ENCODE data around the gene ASMTL. TPM values are rescaled to one million over a fixed set of nuclear protein-coding genes. Genes with fewer than 3 reads are reported as not detected.

ASMTL gene
- 13.5 TPM for polyA plus RNA-seq (2013, experiment 1 of 2)
- polyA plus RNA-seq (2013, experiment 2 of 2) = 14.9 TPM

GRCh38 chrX:1452516-1453394 is at the start of gene ASMTL:
Gene ASMTL (minus strand): TSS chrX:1452909. CDS start chrX:1452840, 69 bp downstream.
- Histone ChIP-seq H2BK5ac (ENCODE audit: low read length) (no peak within 1 kb of the TSS), H3K4me1 (ENCODE audit: control insufficient read depth, low read depth, low read length) (no peaks in the 10 kb centered on the region), H4K5ac (ENCODE audit: low read length) (no peak within 1 kb of the TSS), H3K36me3 (ENCODE audit: control insufficient read depth, insufficient read depth, low read length) (peaks cover 2% of the 10 kb centered on the region), H3K9ac (ENCODE audit: low read length) (peak within 1 kb of the TSS; percentile 92), H3K27ac (ENCODE audit: low read depth, low read length) (peak within 1 kb of the TSS; percentile 70), H3K79me2 (ENCODE audit: control insufficient read depth, insufficient read depth, low read length) (peaks cover 32% of the 10 kb centered on the region), H3K56ac (ENCODE audit: low read length) (peak within 1 kb of the TSS; percentile 99), H3K27me3 (ENCODE audit: insufficient read depth, low read length, poor library complexity) (no peaks in the 10 kb centered on the region), H2BK15ac (replicated peaks; ENCODE audit: low read depth) (no peak within 1 kb of the TSS), H3K4ac (ENCODE audit: low read depth, low read length) (no peak within 1 kb of the TSS), H4K8ac (ENCODE audit: low read depth, low read length) (no peak within 1 kb of the TSS), H3K18ac (ENCODE audit: low read length) (peak within 1 kb of the TSS; percentile 30), H2BK120ac (ENCODE audit: low read depth, low read length) (no peak within 1 kb of the TSS), H3K23ac (ENCODE audit: low read length) (no peak within 1 kb of the TSS), H3K79me1 (ENCODE audit: low read length) (peaks cover 19% of the 10 kb centered on the region), H2AK5ac (ENCODE audit: low read length) (no peak within 1 kb of the TSS), H3K4me2 (ENCODE audit: low read length) (peak within 1 kb of the TSS; percentile 62), H3K4me3 (ENCODE audit: low read length) (peak within 1 kb of the TSS; percentile 92)
- DNase-seq = peak; percentile 98
- WGBS (ENCODE audit: extremely low coverage, insufficient coverage, low lambda C conversion rate) = no CpG with 5 or more reads among the region's 76 CpGs

- Histone ChIP-seq H2AK5ac (ENCODE audit: low read length) (no peak overlapping the region), H2BK120ac (ENCODE audit: low read depth, low read length) (no peak overlapping the region), H3K56ac (ENCODE audit: low read length) (no peak overlapping the region), H4K8ac (ENCODE audit: low read depth, low read length) (no peak overlapping the region), H4K5ac (ENCODE audit: low read length) (no peak overlapping the region), H3K4me2 (ENCODE audit: low read length) (no peak overlapping the region), H3K18ac (ENCODE audit: low read length) (no peak overlapping the region), H3K27ac (ENCODE audit: low read depth, low read length) (no peak overlapping the region), H3K79me1 (ENCODE audit: low read length) (no peaks in the 10 kb centered on the region), H3K4ac (ENCODE audit: low read depth, low read length) (no peak overlapping the region), H3K36me3 (ENCODE audit: control insufficient read depth, insufficient read depth, low read length) (no peaks in the 10 kb centered on the region), H2BK5ac (ENCODE audit: low read length) (no peak overlapping the region), H3K27me3 (ENCODE audit: insufficient read depth, low read length, poor library complexity) (no peaks in the 10 kb centered on the region), H3K4me3 (ENCODE audit: low read length) (no peak overlapping the region), H3K23ac (ENCODE audit: low read length) (no peak overlapping the region), H3K79me2 (ENCODE audit: control insufficient read depth, insufficient read depth, low read length) (no peaks in the 10 kb centered on the region), H3K4me1 (ENCODE audit: control insufficient read depth, low read depth, low read length) (no peaks in the 10 kb centered on the region), H3K9ac (ENCODE audit: low read length) (no peak overlapping the region), H2BK15ac (replicated peaks; ENCODE audit: low read depth) (no peak overlapping the region)
- DNase-seq = no peak
- no CpG with 5 or more reads among the region's 12 CpGs for WGBS (ENCODE audit: extremely low coverage, insufficient coverage, low lambda C conversion rate)
Observed at GRCh38 chrX:1502241-1502640, 49.5 kb upstream of the ASMTL start.

GRCh38 chrX:1500701-1501624 is 48.3 kb upstream of the ASMTL start:
- H3K79me1 ChIP-seq (ENCODE audit: low read length) = no peaks in the 10 kb centered on the region
- H3K9ac ChIP-seq (ENCODE audit: low read length) = no peak overlapping the region
- no peak overlapping the region for H3K18ac ChIP-seq (ENCODE audit: low read length)
- H3K27me3 ChIP-seq (ENCODE audit: insufficient read depth, low read length, poor library complexity) = no peaks in the 10 kb centered on the region
- no peak overlapping the region for H4K8ac ChIP-seq (ENCODE audit: low read depth, low read length)
- no peaks in the 10 kb centered on the region for H3K4me1 ChIP-seq (ENCODE audit: control insufficient read depth, low read depth, low read length)
- no peak overlapping the region for H2BK15ac ChIP-seq (replicated peaks; ENCODE audit: low read depth)
- no peak overlapping the region for H4K5ac ChIP-seq (ENCODE audit: low read length)
- no CpG with 5 or more reads among the region's 23 CpGs for WGBS (ENCODE audit: extremely low coverage, insufficient coverage, low lambda C conversion rate)
- H2AK5ac ChIP-seq (ENCODE audit: low read length) = no peak overlapping the region
- H3K4me2 ChIP-seq (ENCODE audit: low read length) = no peak overlapping the region
- H2BK120ac ChIP-seq (ENCODE audit: low read depth, low read length) = no peak overlapping the region
- no peaks in the 10 kb centered on the region for H3K36me3 ChIP-seq (ENCODE audit: control insufficient read depth, insufficient read depth, low read length)
- DNase-seq = no peak
- H3K4me3 ChIP-seq (ENCODE audit: low read length) = no peak overlapping the region
- no peak overlapping the region for H3K4ac ChIP-seq (ENCODE audit: low read depth, low read length)
- no peak overlapping the region for H2BK5ac ChIP-seq (ENCODE audit: low read length)
- H3K27ac ChIP-seq (ENCODE audit: low read depth, low read length) = no peak overlapping the region
- no peaks in the 10 kb centered on the region for H3K79me2 ChIP-seq (ENCODE audit: control insufficient read depth, insufficient read depth, low read length)
- H3K56ac ChIP-seq (ENCODE audit: low read length) = no peak overlapping the region
- H3K23ac ChIP-seq (ENCODE audit: low read length) = no peak overlapping the region

- no peaks in the 10 kb centered on the region for H3K27me3 ChIP-seq (ENCODE audit: insufficient read depth, low read length, poor library complexity)
- H3K18ac ChIP-seq (ENCODE audit: low read length) = no peak overlapping the region
- no peak overlapping the region for H2BK5ac ChIP-seq (ENCODE audit: low read length)
- no peak overlapping the region for H2AK5ac ChIP-seq (ENCODE audit: low read length)
- H2BK120ac ChIP-seq (ENCODE audit: low read depth, low read length) = no peak overlapping the region
- H3K9ac ChIP-seq (ENCODE audit: low read length) = no peak overlapping the region
- H3K4me1 ChIP-seq (ENCODE audit: control insufficient read depth, low read depth, low read length) = no peaks in the 10 kb centered on the region
- no peak for DNase-seq
- H3K4me2 ChIP-seq (ENCODE audit: low read length) = no peak overlapping the region
- no peak overlapping the region for H4K8ac ChIP-seq (ENCODE audit: low read depth, low read length)
- no peak overlapping the region for H3K4ac ChIP-seq (ENCODE audit: low read depth, low read length)
- H4K5ac ChIP-seq (ENCODE audit: low read length) = no peak overlapping the region
- no peak overlapping the region for H3K4me3 ChIP-seq (ENCODE audit: low read length)
- H3K79me1 ChIP-seq (ENCODE audit: low read length) = no peaks in the 10 kb centered on the region
- H3K27ac ChIP-seq (ENCODE audit: low read depth, low read length) = no peak overlapping the region
- WGBS (ENCODE audit: extremely low coverage, insufficient coverage, low lambda C conversion rate) = no CpG with 5 or more reads among the region's 12 CpGs
- H2BK15ac ChIP-seq (replicated peaks; ENCODE audit: low read depth) = no peak overlapping the region
- no peak overlapping the region for H3K56ac ChIP-seq (ENCODE audit: low read length)
- no peaks in the 10 kb centered on the region for H3K36me3 ChIP-seq (ENCODE audit: control insufficient read depth, insufficient read depth, low read length)
- H3K23ac ChIP-seq (ENCODE audit: low read length) = no peak overlapping the region
- no peaks in the 10 kb centered on the region for H3K79me2 ChIP-seq (ENCODE audit: control insufficient read depth, insufficient read depth, low read length)
Observed at GRCh38 chrX:1496076-1496475, 43.4 kb upstream of the ASMTL start.

- H4K8ac ChIP-seq (ENCODE audit: low read depth, low read length) = no peak overlapping the region
- H3K56ac ChIP-seq (ENCODE audit: low read length) = peak overlapping the region; percentile 73
- H4K5ac ChIP-seq (ENCODE audit: low read length) = no peak overlapping the region
- H3K23ac ChIP-seq (ENCODE audit: low read length) = no peak overlapping the region
- no peak overlapping the region for H2AK5ac ChIP-seq (ENCODE audit: low read length)
- H3K36me3 ChIP-seq (ENCODE audit: control insufficient read depth, insufficient read depth, low read length) = no peaks in the 10 kb centered on the region
- no peak overlapping the region for H2BK15ac ChIP-seq (replicated peaks; ENCODE audit: low read depth)
- H2BK120ac ChIP-seq (ENCODE audit: low read depth, low read length) = no peak overlapping the region
- WGBS (ENCODE audit: extremely low coverage, insufficient coverage, low lambda C conversion rate) = no CpG with 5 or more reads among the region's 15 CpGs
- DNase-seq = no peak
- H3K4me2 ChIP-seq (ENCODE audit: low read length) = peak overlapping the region; percentile 1
- no peaks in the 10 kb centered on the region for H3K79me2 ChIP-seq (ENCODE audit: control insufficient read depth, insufficient read depth, low read length)
- H3K18ac ChIP-seq (ENCODE audit: low read length) = no peak overlapping the region
- H3K4ac ChIP-seq (ENCODE audit: low read depth, low read length) = no peak overlapping the region
- H2BK5ac ChIP-seq (ENCODE audit: low read length) = no peak overlapping the region
- no peak overlapping the region for H3K27ac ChIP-seq (ENCODE audit: low read depth, low read length)
- no peak overlapping the region for H3K9ac ChIP-seq (ENCODE audit: low read length)
- H3K4me1 ChIP-seq (ENCODE audit: control insufficient read depth, low read depth, low read length) = no peaks in the 10 kb centered on the region
- no peaks in the 10 kb centered on the region for H3K27me3 ChIP-seq (ENCODE audit: insufficient read depth, low read length, poor library complexity)
- no peak overlapping the region for H3K4me3 ChIP-seq (ENCODE audit: low read length)
- H3K79me1 ChIP-seq (ENCODE audit: low read length) = no peaks in the 10 kb centered on the region
Observed at GRCh38 chrX:1493877-1494510, 41.3 kb upstream of the ASMTL start.

Measured in mesendoderm (in vitro differentiated cells).